IMR-90 (cell line): ENCODE data around the gene TSTD1. TPM values are rescaled to one million over a fixed set of nuclear protein-coding genes. Genes with fewer than 3 reads are reported as not detected.

Experiments
- ATAC-seq: fragments of 200-7000 bp; cut with Tn5 transposase; 2 replicates; pipeline ENCODE4 v1.9.1; 2020; ENCODE audit warnings: low read depth, mild to moderate bottlenecking, moderate library complexity
- BruUV-seq: library from RNA; stranded (reverse); fragments of 400-500 nt; replicated peaks from 2 replicates; lab custom pipeline; 2021; lab: Mats Ljungman, UMichigan
- CTCF ChIA-PET: fragments of 300-600 bp; formaldehyde crosslinking; extraction: SDS; loops from one replicate; lab custom pipeline; 2021; ENCODE audit warnings: antibody characterized with exemption; lab: Yijun Ruan, JAX
- POLR2A ChIA-PET: fragments of 300-600 bp; sonication (Branson Sonifier 250); formaldehyde crosslinking; loops from one replicate; lab custom pipeline; 2022; ENCODE audit warnings: antibody characterized with exemption; ENCODE audit not compliant: unreplicated experiment; lab: Charles Lee
- DNase-seq: peaks from one replicate; pipeline ENCODE4 v3.0.0; 2013
- H2AFZ ChIP-seq: replicated peaks from 2 replicates; pipeline ENCODE3; 2013; ENCODE audit warnings: low read length, mild to moderate bottlenecking; ENCODE audit not compliant: poor library complexity
- H2AK5ac ChIP-seq: 2 replicates; pipeline ENCODE4 v1.6.1; 2013; ENCODE audit warnings: low read depth, low read length, inconsistent platforms
- H2AK9ac ChIP-seq: replicated peaks from 2 replicates; pipeline ENCODE3; 2013; ENCODE audit warnings: mild to moderate bottlenecking, low read depth, low read length, moderate library complexity; ENCODE audit not compliant: poor library complexity
- H2BK120ac ChIP-seq: 2 replicates; pipeline ENCODE4 v1.6.1; 2013; ENCODE audit warnings: low read depth, low read length, inconsistent platforms
- H2BK15ac ChIP-seq: 3 replicates; pipeline ENCODE4 v1.6.1; 2013; ENCODE audit warnings: low read depth, low read length, inconsistent platforms
- H2BK20ac ChIP-seq: 2 replicates; pipeline ENCODE4 v1.6.1; 2013; ENCODE audit warnings: low read depth, mild to moderate bottlenecking, inconsistent platforms, low read length, moderate library complexity
- H2BK5ac ChIP-seq: 2 replicates; pipeline ENCODE4 v1.6.1; 2013; ENCODE audit warnings: mild to moderate bottlenecking, low read depth, low read length, inconsistent platforms; ENCODE audit not compliant: poor library complexity, severe bottlenecking
- H3K14ac ChIP-seq: replicated peaks from 2 replicates; pipeline ENCODE4 v1.6.1; 2013; ENCODE audit warnings: low read depth, low read length, inconsistent platforms
- H3K18ac ChIP-seq: 2 replicates; pipeline ENCODE4 v1.6.1; 2013; ENCODE audit warnings: low read depth, low read length, control low read depth
- H3K23ac ChIP-seq: 2 replicates; pipeline ENCODE4 v1.6.1; 2013; ENCODE audit warnings: low read depth, low read length, inconsistent platforms
- H3K27ac ChIP-seq: 2 replicates; pipeline ENCODE4 v1.5.1; 2013; ENCODE audit warnings: mild to moderate bottlenecking, control low read depth, low read length; ENCODE audit not compliant: insufficient read depth
- H3K27me3 ChIP-seq: 2 replicates; pipeline ENCODE4 v1.6.1; 2013; ENCODE audit warnings: low read length; ENCODE audit not compliant: control insufficient read depth, insufficient read depth
- H3K36me3 ChIP-seq: 2 replicates; pipeline ENCODE4 v1.6.1; 2013; ENCODE audit warnings: low read length, mixed read lengths; ENCODE audit not compliant: control insufficient read depth, insufficient read depth
- H3K4ac ChIP-seq: 2 replicates; pipeline ENCODE4 v1.6.1; 2013; ENCODE audit warnings: low read depth, low read length, inconsistent platforms
- H3K4me1 ChIP-seq: 2 replicates; pipeline ENCODE4 v1.6.1; 2013; ENCODE audit warnings: low read length, mixed read lengths; ENCODE audit not compliant: control insufficient read depth, insufficient read depth
- H3K4me2 ChIP-seq: 2 replicates; pipeline ENCODE4 v1.6.1; 2013; ENCODE audit warnings: low read depth, mild to moderate bottlenecking, control low read depth, low read length, moderate library complexity
- H3K4me3 ChIP-seq: 2 replicates; pipeline ENCODE4 v1.5.1; 2013; ENCODE audit warnings: low read depth, mild to moderate bottlenecking, control low read depth, low read length, moderate library complexity; ENCODE audit not compliant: insufficient read depth
- H3K56ac ChIP-seq: 2 replicates; pipeline ENCODE4 v1.6.1; 2013; ENCODE audit warnings: low read length, inconsistent platforms; ENCODE audit not compliant: insufficient read depth; ENCODE audit errors: extremely low read depth
- H3K79me1 ChIP-seq, 2 experiments: 2 replicates each; pipeline ENCODE4 v1.6.1; 2013; ENCODE audit warnings: low read length in 2 of 2, inconsistent platforms in 1 of 2, low read depth in 1 of 2
- H3K9ac ChIP-seq: 2 replicates; pipeline ENCODE4 v1.6.1; 2013; ENCODE audit warnings: low read depth, low read length, control low read depth
- H3K9me1 ChIP-seq: 2 replicates; pipeline ENCODE4 v1.6.1; 2013; ENCODE audit warnings: low read length, inconsistent platforms; ENCODE audit not compliant: insufficient read depth
- H3K9me3 ChIP-seq: 2 replicates; pipeline ENCODE4 v1.6.1; 2013; ENCODE audit warnings: low read length; ENCODE audit not compliant: control insufficient read depth, insufficient read depth
- H4K20me1 ChIP-seq: 2 replicates; pipeline ENCODE4 v1.6.1; 2013; ENCODE audit warnings: low read length, inconsistent platforms; ENCODE audit not compliant: insufficient read depth
- H4K5ac ChIP-seq: 2 replicates; pipeline ENCODE4 v1.6.1; 2013; ENCODE audit warnings: mild to moderate bottlenecking, low read depth, low read length, control low read depth
- H4K8ac ChIP-seq, 2 experiments: 2 replicates each; pipeline ENCODE4 v1.6.1; 2013; ENCODE audit warnings: low read depth in 2 of 2, low read length in 2 of 2, control low read depth in 1 of 2, inconsistent platforms in 1 of 2
- H4K91ac ChIP-seq: 2 replicates; pipeline ENCODE4 v1.6.1; 2013; ENCODE audit warnings: low read depth, low read length, inconsistent platforms; ENCODE audit not compliant: insufficient read depth
- BHLHE40 ChIP-seq: fragments of 150-350 bp; IDR thresholded peaks from 2 replicates; pipeline ENCODE4 v1.6.1; 2016; ENCODE audit warnings: mild to moderate bottlenecking, low read depth, low read length
- CEBPB ChIP-seq: IDR thresholded peaks from 2 replicates; pipeline ENCODE4 v1.6.1; 2012; ENCODE audit warnings: low read depth, low read length, improper control_type of control experiment
- CHD1 ChIP-seq: IDR thresholded peaks from 2 replicates; pipeline ENCODE4 v1.6.1; 2012; ENCODE audit warnings: low read depth, low read length, improper control_type of control experiment
- CTCF ChIP-seq: conservative IDR thresholded peaks from 2 replicates; pipeline ENCODE4 v1.5.1; 2012; ENCODE audit warnings: mild to moderate bottlenecking, low read depth, low read length, improper control_type of control experiment
- ELK1 ChIP-seq: fragments of 150-350 bp; IDR thresholded peaks from 2 replicates; pipeline ENCODE4 v1.6.1; 2016; ENCODE audit warnings: low read depth, mild to moderate bottlenecking, low read length, moderate library complexity, borderline replicate concordance
- FOS ChIP-seq: fragments of 150-350 bp; IDR thresholded peaks from 2 replicates; pipeline ENCODE4 v1.6.1; 2016; ENCODE audit warnings: low read depth, low read length
- MAFK ChIP-seq: IDR thresholded peaks from 2 replicates; pipeline ENCODE4 v1.6.1; 2012; ENCODE audit warnings: low read depth, low read length, improper control_type of control experiment
- MXI1 ChIP-seq: IDR thresholded peaks from 2 replicates; pipeline ENCODE4 v1.6.1; 2012; ENCODE audit warnings: low read depth, mild to moderate bottlenecking, low read length, moderate library complexity, borderline replicate concordance
- NFE2L2 ChIP-seq: fragments of 150-350 bp; IDR thresholded peaks from 2 replicates; pipeline ENCODE4 v1.6.1; 2016; ENCODE audit warnings: low read depth, mild to moderate bottlenecking, low read length
- POLR2A ChIP-seq: IDR thresholded peaks from 2 replicates; pipeline ENCODE4 v1.6.1; 2012; ENCODE audit warnings: mild to moderate bottlenecking, low read depth, low read length
- RAD21 ChIP-seq: IDR thresholded peaks from 2 replicates; pipeline ENCODE4 v1.6.1; 2012; ENCODE audit warnings: low read length, improper control_type of control experiment
- RCOR1 ChIP-seq: IDR thresholded peaks from 2 replicates; pipeline ENCODE4 v1.6.1; 2012; ENCODE audit warnings: mild to moderate bottlenecking, low read length, improper control_type of control experiment; ENCODE audit not compliant: insufficient replicate concordance
- WGBS, 2 experiments: methylation state at CpG; one replicate each; pipeline versions ENCODE4 v1.1.5 to v1.1.7; 2013; ENCODE audit warnings: missing lambda C conversion rate in 2 of 2; ENCODE audit not compliant: insufficient read length in 1 of 2; ENCODE audit errors: extremely low coverage in 2 of 2; 5-methylcytosine and 5-hydroxymethylcytosine counted together
- dilution Hi-C: fragments of 300-500 bp; cut with HindIII; formaldehyde crosslinking; loops from one replicate; pipeline ENCODE4 v1.14.3; 2018; ENCODE audit warnings: low sequenced_read_pairs; ENCODE audit not compliant: unreplicated experiment
- in situ Hi-C: fragments of 300-500 bp; cut with MboI; formaldehyde crosslinking; loops from 3 replicates; pipeline ENCODE4 v1.14.3; 2019; ENCODE audit warnings: low sequenced_read_pairs, inconsistent platforms, mixed read lengths
- intact Hi-C: fragments of 100-400 bp; cut with micrococcal nuclease; formaldehyde crosslinking; loops from 2 replicates; pipeline ENCODE4 v1.10.0; 2022
- polyA plus RNA-seq, 3 experiments: library from polyadenylated mRNA; depleted of rRNA; stranded (reverse); fragments of >200 nt; gene quantifications; 2 replicates each; pipeline ENCODE4 v1.2.3, GENCODE V29; 2012; ENCODE audit warnings: low replicate concordance in 1 of 3
- total RNA-seq: library from RNA; depleted of rRNA; stranded (reverse); fragments of >200 nt; gene quantifications from 2 replicates; pipeline ENCODE4 v1.2.3, GENCODE V29; 2012

TSTD1 gene
- total and polyA plus RNA-seq, 2 of the 4 experiments (the other 2 are of a cell fraction) = 0.21 TPM; not detected in 1

- no peak overlapping the region for H3K4me2 ChIP-seq
- no peak overlapping the region for H4K5ac ChIP-seq
- WGBS, 2 experiments = 81% methylated on average over 3 of the region's 7 CpGs; no CpG with 5 or more reads in 1 of the 2 experiments
- no peaks in the 10 kb centered on the region for H3K27me3 ChIP-seq
- H3K36me3 ChIP-seq = no peaks in the 10 kb centered on the region
- H2AK5ac ChIP-seq = no peak overlapping the region
- no peak overlapping the region for H2BK20ac ChIP-seq
- POLR2A ChIA-PET = no interaction called here
- CTCF ChIA-PET = interaction anchor here (0.5 to 0.7 kb wide), 2 partner anchors 23 to 190 kb away, joined by 3 read pairs; no protein-coding TSS in a partner anchor
- no peaks in the 10 kb centered on the region for H3K9me1 ChIP-seq
- no peak overlapping the region for H2BK5ac ChIP-seq
- H2BK120ac ChIP-seq = no peak overlapping the region
- intact Hi-C loops (loop anchor here (2.0 kb wide), 1 partner anchor 23 kb away; no protein-coding TSS in a partner anchor), dilution Hi-C loops (no loop called here), in situ Hi-C loops (no loop called here)
- H3K56ac ChIP-seq = no peak overlapping the region
- BruUV-seq = no TSS peak
- H3K18ac ChIP-seq = no peak overlapping the region
- no peaks in the 10 kb centered on the region for H3K4me1 ChIP-seq
- no peak for TF ChIP-seq CHD1
- no peak for TF ChIP-seq CEBPB
- TF ChIP-seq POLR2A = no peak
- no peak for TF ChIP-seq RCOR1
- no peak for TF ChIP-seq CTCF
- no peak for TF ChIP-seq FOS
- TF ChIP-seq MXI1 = no peak
- no peak for TF ChIP-seq ELK1
- no peak for TF ChIP-seq RAD21
- no peak for TF ChIP-seq NFE2L2
- TF ChIP-seq MAFK = no peak
- TF ChIP-seq BHLHE40 = no peak
- H3K4me3 ChIP-seq = no peak overlapping the region
- no peak overlapping the region for H2BK15ac ChIP-seq
- ATAC-seq = no peak
- H3K23ac ChIP-seq = no peak overlapping the region
- H3K4ac ChIP-seq = no peak overlapping the region
- no peak for DNase-seq
- no peak overlapping the region for H3K14ac ChIP-seq
- no peak overlapping the region for H4K91ac ChIP-seq
- no peaks in the 10 kb centered on the region for H3K9me3 ChIP-seq
- H2AK9ac ChIP-seq = peak overlapping the region; percentile 28
- H2AFZ ChIP-seq = peak overlapping the region; percentile 23
- H4K20me1 ChIP-seq = no peaks in the 10 kb centered on the region; the same call in none of the 2 replicates
- H3K79me1 ChIP-seq = no peaks in the 10 kb centered on the region
- H3K27ac ChIP-seq = no peak overlapping the region
- no peak overlapping the region for H3K9ac ChIP-seq
- H4K8ac ChIP-seq = no peak overlapping the region
These were observed 34.8 kb upstream of the TSTD1 start for GRCh38 chr1:161073474-161074121.
